NOMO-1 treated with DMSO at 0.1 percent for 48 hours (cell line): ENCODE measurements around the gene CAB39L.
"Not testable (repeated sequence)": the region's sequence is repeated elsewhere in the genome, so short reads cannot be mapped to it uniquely, and the experiment has no call there.

Source experiments
- DNase-seq: peaks from one replicate; lab custom pipeline; 2025; ENCODE audit not compliant: unreplicated experiment; lab: John Stamatoyannopoulos, UW

Gene CAB39L

GRCh38 chr13:49294723-49295122, 149.1 kb downstream of the CAB39L start:
- DNase-seq: not testable (repeated sequence)

- no peak for DNase-seq
Measured at GRCh38 chr13:49292742-49293486, 150.9 kb downstream of the CAB39L start.

- DNase-seq: no peak
Measured at GRCh38 chr13:49288458-49288857, 155.4 kb downstream of the CAB39L start.

- no peak for DNase-seq
Measured at GRCh38 chr13:49287995-49288394, 155.9 kb downstream of the CAB39L start.

GRCh38 chr13:49279885-49280284, 164.0 kb downstream of the CAB39L start:
- no peak for DNase-seq

GRCh38 chr13:49279112-49279511, 164.8 kb downstream of the CAB39L start:
- no peak for DNase-seq

GRCh38 chr13:49278211-49278610, 165.7 kb downstream of the CAB39L start:
- no peak for DNase-seq

GRCh38 chr13:49272296-49272695, 171.6 kb downstream of the CAB39L start:
- DNase-seq: no peak

- DNase-seq: no peak
Measured at GRCh38 chr13:49271264-49271663, 172.6 kb downstream of the CAB39L start.

GRCh38 chr13:49265822-49266221, 178.0 kb downstream of the CAB39L start:
- no peak for DNase-seq

- no peak for DNase-seq
Measured at GRCh38 chr13:49262634-49263033, 181.2 kb downstream of the CAB39L start.

GRCh38 chr13:49259586-49259985, 184.3 kb downstream of the CAB39L start:
- DNase-seq: no peak
